B cell (primary cell): Measurements from ENCODE around the gene LCN12. TPM values are rescaled to one million over a fixed set of nuclear protein-coding genes. Genes with fewer than 3 reads are reported as not detected.
A peak's percentile ranks its signal among the peaks of the same experiment; 100 is the strongest.

Experiments used
- ATAC-seq: fragments of 200-7000 bp; cut with Tn5 transposase; one replicate; pipeline ENCODE4 v1.10.0; 2021; ENCODE audit warnings: low read depth, mild to moderate bottlenecking, moderate number of reproducible peaks, moderate library complexity
- CTCF ChIA-PET: fragments of 350-600 bp; sonication (Branson Sonifier 250); formaldehyde crosslinking; loops from one replicate; lab custom pipeline; 2021; ENCODE audit warnings: antibody characterized with exemption, inconsistent platforms; lab: Charles Lee
- POLR2A ChIA-PET: fragments of 350-600 bp; sonication (Branson Sonifier 250); formaldehyde crosslinking; loops from one replicate; lab custom pipeline; 2021; ENCODE audit warnings: antibody characterized with exemption; lab: Charles Lee
- DNase-seq: peaks from one replicate; pipeline ENCODE4 v3.0.0; 2013
- H2AFZ ChIP-seq: 2 replicates; pipeline ENCODE4 v1.6.1; 2012; ENCODE audit warnings: mild to moderate bottlenecking, low read depth, low read length; ENCODE audit not compliant: insufficient read depth, poor library complexity, severe bottlenecking
- H3K27ac ChIP-seq, 2 donors: 1 replicate in 1 of 2; 2 replicates in 1 of 2; pipeline ENCODE4 v1.5.1; 2012 to 2013; ENCODE audit warnings: low read length in 2 of 2, mild to moderate bottlenecking in 2 of 2, moderate library complexity in 1 of 2
- H3K27me3 ChIP-seq, 4 experiments: fragments of 200-600 bp in 1 of 4; sonication (generic) in 1 of 4; replicated peaks in 1 of 4; 1 replicate in 2 of 4; 2 replicates in 2 of 4; pipeline versions ENCODE4 v1.6.1 to v1.7.0; 2013 to 2016; ENCODE audit warnings: low read length in 3 of 4, mild to moderate bottlenecking in 2 of 4, mixed read lengths in 1 of 4, moderate library complexity in 1 of 4; ENCODE audit not compliant: insufficient read depth in 4 of 4, control insufficient read depth in 3 of 4; ENCODE audit errors: control extremely low read depth in 1 of 4
- H3K36me3 ChIP-seq, 2 experiments: replicated peaks in 1 of 2; 1 replicate in 1 of 2; 2 replicates in 1 of 2; pipeline versions ENCODE4 v1.6.1 to v1.7.1; 2013; ENCODE audit warnings: low read length in 1 of 2; ENCODE audit not compliant: insufficient read depth in 2 of 2, control insufficient read depth in 1 of 2; ENCODE audit errors: control extremely low read depth in 1 of 2, extremely low read depth in 1 of 2
- H3K4me1 ChIP-seq, 2 donors: fragments of 200-600 bp in 1 of 2; sonication (generic) in 1 of 2; 1 replicate in 1 of 2; 2 replicates in 1 of 2; pipeline versions ENCODE4 v1.5.1 to v1.6.1; 2013 to 2017; ENCODE audit warnings: low read length in 2 of 2; ENCODE audit not compliant: control insufficient read depth in 2 of 2, insufficient read depth in 2 of 2
- H3K4me2 ChIP-seq: replicated peaks from 2 replicates; pipeline ENCODE3; 2012; ENCODE audit warnings: mild to moderate bottlenecking, low read depth, low read length; ENCODE audit not compliant: poor library complexity, severe bottlenecking
- H3K4me3 ChIP-seq, 5 experiments: fragments of 200-600 bp in 1 of 5; sonication (generic) in 1 of 5; 1 replicate in 3 of 5; 2 replicates in 2 of 5; pipeline versions ENCODE4 v1.5.1 to v1.7.0; 2011 to 2016; ENCODE audit warnings: low read length in 4 of 5, mild to moderate bottlenecking in 4 of 5, low read depth in 2 of 5, control low read depth in 1 of 5, moderate library complexity in 1 of 5; ENCODE audit not compliant: insufficient read depth in 1 of 5; ENCODE audit errors: control extremely low read depth in 1 of 5, extremely low read depth in 1 of 5
- H3K79me2 ChIP-seq: fragments of 200-600 bp; sonication (generic); one replicate; pipeline ENCODE4 v1.6.0; 2016; ENCODE audit warnings: low read length; ENCODE audit not compliant: control insufficient read depth, insufficient read depth
- H3K9ac ChIP-seq: fragments of 200-600 bp; sonication (generic); 2 replicates; pipeline ENCODE4 v1.6.1; 2017; ENCODE audit warnings: mild to moderate bottlenecking, low read length, moderate library complexity
- H3K9me3 ChIP-seq, 3 donors: one replicate each; pipeline versions ENCODE4 v1.6.1 to v1.7.1; 2013; ENCODE audit warnings: low read length in 2 of 3; ENCODE audit not compliant: control insufficient read depth in 2 of 3, insufficient read depth in 1 of 3; ENCODE audit errors: control extremely low read depth in 1 of 3
- H4K20me1 ChIP-seq: 2 replicates; pipeline ENCODE4 v1.6.0; 2012; ENCODE audit warnings: mild to moderate bottlenecking, low read length; ENCODE audit not compliant: insufficient read depth, control insufficient read depth, poor library complexity, severe bottlenecking
- H3K27ac Mint-ChIP-seq: one replicate; pipeline ENCODE4 v1.8.0; 2021; ENCODE audit warnings: mixed read lengths
- H3K27me3 Mint-ChIP-seq: one replicate; pipeline ENCODE4 v1.8.0; 2021; ENCODE audit warnings: mixed read lengths
- H3K4me1 Mint-ChIP-seq: one replicate; pipeline ENCODE4 v1.8.0; 2021; ENCODE audit warnings: mixed read lengths
- H3K4me3 Mint-ChIP-seq: one replicate; pipeline ENCODE4 v1.8.0; 2021; ENCODE audit warnings: mixed read lengths
- H3K9me3 Mint-ChIP-seq: one replicate; pipeline ENCODE4 v1.8.0; 2022; ENCODE audit warnings: mixed read lengths; ENCODE audit not compliant: insufficient read depth
- EZH2 ChIP-seq: IDR thresholded peaks from 2 replicates; pipeline ENCODE4 v1.6.1; 2012; ENCODE audit warnings: borderline replicate concordance, low read depth, mild to moderate bottlenecking, moderate library complexity, low read length; ENCODE audit not compliant: insufficient read depth, poor library complexity, severe bottlenecking
- WGBS: methylation state at CpG from one replicate; pipeline ENCODE4 v1.1.5; 2013; ENCODE audit warnings: missing lambda C conversion rate; ENCODE audit not compliant: insufficient coverage; 5-methylcytosine and 5-hydroxymethylcytosine counted together
- intact Hi-C: fragments of 100-400 bp; cut with micrococcal nuclease; formaldehyde crosslinking; loops from one replicate; pipeline ENCODE4 v1.10.0; 2022
- polyA plus RNA-seq: library from polyadenylated mRNA; depleted of rRNA; stranded (reverse); fragments of >200 nt; gene quantifications from 2 replicates; pipeline ENCODE4 v1.2.3, GENCODE V29; 2012
- total RNA-seq, 2 donors: library from RNA; stranded (reverse); fragments of 120-200 nt in 1 of 2; gene quantifications; 1 replicate in 1 of 2; 2 replicates in 1 of 2; pipeline versions ENCODE4 v1.2.3 to v1.2.4, GENCODE V29; 2013 to 2022
- TF ChIP-seq, protein P1 (sequence below): fragments of 200-600 bp; IDR thresholded peaks from one replicate; pipeline ENCODE4 v1.8.0; 2022; ENCODE audit warnings: antibody characterized with exemption, mild to moderate bottlenecking

LCN12 gene
- total and polyA plus RNA-seq, 2 donors (not counting 1 experiment from before 2014, with no cell fraction given) = 2.4 to 2.6 TPM

DNA sequence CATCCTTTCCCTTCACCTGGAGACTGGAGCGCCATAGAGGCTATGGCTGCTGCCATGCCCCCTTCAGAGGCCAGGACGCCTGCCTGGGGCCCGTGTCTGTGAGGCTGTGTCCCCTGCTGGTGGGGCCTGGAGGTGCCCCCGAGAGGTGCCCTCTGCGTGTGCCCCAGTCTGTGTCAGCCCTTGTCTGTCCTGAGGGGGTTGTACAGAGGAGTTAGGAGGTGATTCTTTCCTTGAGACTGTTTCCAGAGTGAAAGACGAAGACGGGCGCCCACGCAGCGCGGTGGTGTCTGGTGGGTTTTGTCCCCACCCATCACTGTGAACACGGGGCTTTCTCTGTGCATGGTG is 41.2 kb upstream of the LCN12 start:
- WGBS = 97% methylated on average over 12 of the region's 12 CpGs
- peaks cover 24% of the 10 kb centered on the region for H4K20me1 ChIP-seq
- H3K4me3 Mint-ChIP-seq = no peak overlapping the region
- peaks cover 6% of the 10 kb centered on the region for H3K4me1 Mint-ChIP-seq
- H3K9ac ChIP-seq = no peak overlapping the region
- H3K79me2 ChIP-seq = peaks cover 42% of the 10 kb centered on the region
- H3K27ac Mint-ChIP-seq = no peak overlapping the region
- POLR2A ChIA-PET = no interaction called here
- no peaks in the 10 kb centered on the region for H3K27me3 Mint-ChIP-seq
- no peaks in the 10 kb centered on the region for H3K27me3 ChIP-seq
- intact Hi-C loops = no loop called here
- H3K27ac ChIP-seq = no peak overlapping the region
- peak; percentile 43 for ATAC-seq
- no peak overlapping the region for H3K4me3 ChIP-seq
- peaks cover 0 to 65% of the 10 kb centered on the region in 2 experiments for H3K36me3 ChIP-seq
- no peaks in the 10 kb centered on the region for H3K9me3 ChIP-seq
- DNase-seq = no peak
- TF ChIP-seq, protein P1, sequence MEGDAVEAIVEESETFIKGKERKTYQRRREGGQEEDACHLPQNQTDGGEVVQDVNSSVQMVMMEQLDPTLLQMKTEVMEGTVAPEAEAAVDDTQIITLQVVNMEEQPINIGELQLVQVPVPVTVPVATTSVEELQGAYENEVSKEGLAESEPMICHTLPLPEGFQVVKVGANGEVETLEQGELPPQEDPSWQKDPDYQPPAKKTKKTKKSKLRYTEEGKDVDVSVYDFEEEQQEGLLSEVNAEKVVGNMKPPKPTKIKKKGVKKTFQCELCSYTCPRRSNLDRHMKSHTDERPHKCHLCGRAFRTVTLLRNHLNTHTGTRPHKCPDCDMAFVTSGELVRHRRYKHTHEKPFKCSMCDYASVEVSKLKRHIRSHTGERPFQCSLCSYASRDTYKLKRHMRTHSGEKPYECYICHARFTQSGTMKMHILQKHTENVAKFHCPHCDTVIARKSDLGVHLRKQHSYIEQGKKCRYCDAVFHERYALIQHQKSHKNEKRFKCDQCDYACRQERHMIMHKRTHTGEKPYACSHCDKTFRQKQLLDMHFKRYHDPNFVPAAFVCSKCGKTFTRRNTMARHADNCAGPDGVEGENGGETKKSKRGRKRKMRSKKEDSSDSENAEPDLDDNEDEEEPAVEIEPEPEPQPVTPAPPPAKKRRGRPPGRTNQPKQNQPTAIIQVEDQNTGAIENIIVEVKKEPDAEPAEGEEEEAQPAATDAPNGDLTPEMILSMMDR = no peak
- no peak for TF ChIP-seq EZH2
- H2AFZ ChIP-seq = no peak overlapping the region
- H3K4me2 ChIP-seq = no peak overlapping the region
- no peaks in the 10 kb centered on the region for H3K9me3 Mint-ChIP-seq
- CTCF ChIA-PET = interaction anchor here (2.6 kb wide), 1 partner anchor 69 kb away, joined by 8 read pairs; the partner anchor contains the start of gene AJM1
- peaks cover 0 to 2% of the 10 kb centered on the region in 2 donors for H3K4me1 ChIP-seq

DNA sequence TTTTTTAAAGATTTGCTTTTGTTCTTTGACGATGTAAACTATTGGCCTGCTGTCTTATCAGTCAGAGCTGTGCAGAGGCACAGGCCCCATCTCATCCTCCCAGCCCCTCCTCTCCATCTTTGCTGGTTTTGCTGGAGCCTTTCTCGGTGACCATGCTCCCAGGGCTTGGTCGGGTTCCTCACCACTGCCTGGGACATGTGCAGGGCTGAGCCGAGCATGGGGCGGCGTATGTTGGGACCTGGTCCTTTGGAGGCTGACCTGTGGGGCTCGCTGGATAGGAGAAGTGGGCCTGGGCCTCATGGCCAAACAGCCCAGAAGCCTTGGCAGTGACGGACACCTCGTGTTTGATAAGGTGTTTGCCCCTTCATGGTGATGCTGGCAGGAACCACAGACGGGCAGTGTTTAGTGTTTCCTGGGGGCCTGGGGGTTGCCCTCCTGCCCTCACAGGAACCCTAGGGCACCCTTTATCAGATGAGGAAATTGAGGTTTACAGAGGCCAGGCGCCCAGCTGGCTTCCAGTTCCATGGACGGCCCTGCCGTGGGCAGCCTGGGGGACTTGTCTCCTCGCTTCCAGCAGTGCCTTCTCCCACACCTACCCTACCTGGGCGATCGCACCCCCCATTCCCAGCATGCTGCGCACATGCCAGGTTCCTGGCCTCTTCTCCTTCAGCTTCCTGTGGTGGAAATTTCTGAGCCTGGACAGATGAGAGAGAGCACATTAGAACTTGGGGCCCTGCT is 38.2 kb upstream of the LCN12 start:
- H3K9me3 ChIP-seq = no peaks in the 10 kb centered on the region
- Mint-ChIP-seq H3K4me3 (no peak overlapping the region), H3K27me3 (no peaks in the 10 kb centered on the region), H3K4me1 (no peaks in the 10 kb centered on the region), H3K27ac (no peak overlapping the region), H3K9me3 (no peaks in the 10 kb centered on the region)
- no peaks in the 10 kb centered on the region for H3K4me1 ChIP-seq
- H3K79me2 ChIP-seq = peaks cover 33% of the 10 kb centered on the region
- H4K20me1 ChIP-seq = peaks cover 23% of the 10 kb centered on the region
- no peak for ATAC-seq
- H3K27me3 ChIP-seq = no peaks in the 10 kb centered on the region
- DNase-seq = no peak
- TF ChIP-seq, protein P1 = no peak
- no peak for TF ChIP-seq EZH2
- 94% methylated on average over 15 of the region's 17 CpGs for WGBS
- no peak overlapping the region for H2AFZ ChIP-seq
- H3K4me2 ChIP-seq = no peak overlapping the region
- intact Hi-C loops = no loop called here
- CTCF ChIA-PET = no interaction called here
- no peak overlapping the region for H3K9ac ChIP-seq
- peaks cover 6 to 64% of the 10 kb centered on the region in 2 experiments for H3K36me3 ChIP-seq
- H3K27ac ChIP-seq = no peak overlapping the region
- POLR2A ChIA-PET = no interaction called here
- H3K4me3 ChIP-seq = no peak overlapping the region
